ENCODE data around the gene ANTXR1.

GRCh38 chr2:69168950-69169654 lies 156.1 kb downstream of the ANTXR1 start:
- TF ChIP-seq CTCF (IDR thresholded peaks at IDR 0.05; ENCODE audit: borderline replicate concordance, extremely low read depth, low read length, poor library complexity, severe bottlenecking): no peak
- TF ChIP-seq EZH2 (IDR thresholded peaks at IDR 0.05; ENCODE audit: borderline replicate concordance, low read depth, low read length, severe bottlenecking): no peak

Measured in DND-41 (cell line).